Stimulated activated CD4-positive, alpha-beta T cell treated with anti-CD3 and anti-CD28 coated beads, TNF-alpha, amount 100 ng/mL, for 4 hours (primary cell): ENCODE data around the gene KIAA0513.

Source experiments
- DNase-seq, 3 experiments: peaks; one replicate each; pipeline ENCODE4 v3.0.0-alpha.2; 2020; ENCODE audit warnings: low read depth in 3 of 3

KIAA0513 gene

DNA sequence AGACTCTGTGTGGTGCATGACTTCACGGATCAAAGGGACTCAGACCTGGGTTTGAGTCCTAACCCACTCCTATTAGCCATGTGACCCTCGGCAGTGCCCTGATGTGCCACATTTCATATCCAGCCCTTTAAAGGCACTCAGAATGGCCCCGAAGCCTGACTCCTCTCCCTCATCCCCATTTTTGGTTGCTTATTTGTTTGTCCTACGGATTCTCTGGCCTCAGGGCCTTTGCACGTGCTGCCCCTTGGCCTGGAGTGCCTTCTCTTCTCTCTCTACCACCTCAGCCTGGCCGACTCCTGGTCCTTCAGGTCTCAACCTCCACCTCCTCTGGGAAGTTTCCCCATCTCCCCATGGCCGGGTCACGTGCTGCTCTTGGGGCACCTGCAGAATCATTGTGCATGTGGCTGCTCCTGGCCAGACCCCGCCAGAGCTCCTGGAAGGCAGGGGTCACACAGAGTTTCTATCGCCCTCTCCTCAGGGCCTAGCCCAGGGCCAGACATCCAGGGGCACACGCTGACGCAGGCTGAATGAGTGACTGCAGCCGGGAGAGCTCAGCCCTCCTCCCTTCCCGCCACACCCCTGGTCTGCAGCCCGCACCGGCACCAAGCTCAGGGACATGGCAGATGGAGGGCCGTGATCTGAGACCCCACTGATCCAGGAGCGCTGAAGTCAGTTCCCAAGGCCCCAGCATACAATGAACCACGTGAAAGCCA lies 106.6 kb downstream of the KIAA0513 start:
- DNase-seq: no peak

GRCh38 chr16:85134789-85135142 lies 107.2 kb downstream of the KIAA0513 start:
- no peak for DNase-seq

DNA sequence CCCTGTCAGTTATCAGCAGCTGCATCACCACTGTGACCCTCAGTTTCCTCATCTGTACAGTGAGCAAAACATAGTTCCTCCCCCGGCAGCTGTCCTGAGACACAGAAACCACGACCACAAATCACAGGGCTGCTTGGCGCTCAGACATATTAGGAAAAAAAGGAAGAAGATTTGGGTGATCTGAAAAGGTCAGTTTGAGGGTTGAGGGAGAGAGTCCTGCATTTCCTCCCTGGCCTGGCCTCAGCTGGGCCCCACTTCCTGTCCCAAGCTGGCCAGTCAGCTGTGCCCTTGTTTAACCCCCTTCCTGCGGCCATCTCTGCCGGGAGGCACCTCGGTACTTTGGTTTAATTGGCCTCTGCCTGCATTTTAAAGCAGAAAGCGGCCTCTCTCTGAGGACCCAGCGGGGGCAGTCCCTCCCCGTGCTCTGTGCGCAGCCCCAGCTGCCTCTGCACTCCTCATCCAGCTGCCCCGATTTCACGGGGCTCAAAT lies 108.7 kb downstream of the KIAA0513 start:
- DNase-seq: no peak

DNA sequence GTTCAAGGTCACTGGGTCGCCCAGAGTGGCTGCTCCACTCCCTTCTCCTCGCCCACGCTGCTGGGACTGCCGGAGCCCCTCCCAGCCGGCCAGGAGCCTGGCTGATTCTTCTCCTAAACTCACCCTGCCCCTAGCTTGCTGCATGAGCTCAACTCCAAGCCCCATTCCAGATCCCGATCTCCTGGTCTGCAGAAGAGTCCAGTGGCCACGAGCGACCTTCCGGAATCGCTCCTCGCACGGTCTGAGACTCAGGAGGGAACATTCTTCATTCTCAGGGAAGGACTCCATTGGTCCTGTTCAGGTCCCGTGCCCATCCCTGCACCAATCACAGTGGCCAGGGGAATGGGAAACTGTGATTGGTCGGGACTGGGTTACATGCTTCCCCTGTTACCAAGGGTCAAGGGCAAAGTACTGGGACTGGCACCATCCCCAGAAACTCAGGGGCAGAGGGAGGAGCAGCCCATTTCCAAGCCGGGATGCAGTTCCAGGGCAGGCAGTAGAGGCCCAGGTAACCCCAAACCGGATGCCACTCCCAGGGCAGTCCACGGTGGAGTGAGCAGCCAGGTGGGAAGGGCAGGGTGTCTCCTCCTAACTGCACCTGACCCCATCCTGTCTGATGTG lies 109.2 kb downstream of the KIAA0513 start:
- DNase-seq: no peak

- no peak for DNase-seq
Measured at GRCh38 chr16:85137323-85138072, 109.9 kb downstream of the KIAA0513 start.

GRCh38 chr16:85138073-85138824 lies 110.7 kb downstream of the KIAA0513 start:
- no peak for DNase-seq

- DNase-seq: no peak
Measured at GRCh38 chr16:85138825-85139627, 111.4 kb downstream of the KIAA0513 start.

GRCh38 chr16:85139881-85140339 lies 112.3 kb downstream of the KIAA0513 start:
- no peak for DNase-seq

- DNase-seq: no peak
Measured at GRCh38 chr16:85140455-85141012, 112.9 kb downstream of the KIAA0513 start.

DNA sequence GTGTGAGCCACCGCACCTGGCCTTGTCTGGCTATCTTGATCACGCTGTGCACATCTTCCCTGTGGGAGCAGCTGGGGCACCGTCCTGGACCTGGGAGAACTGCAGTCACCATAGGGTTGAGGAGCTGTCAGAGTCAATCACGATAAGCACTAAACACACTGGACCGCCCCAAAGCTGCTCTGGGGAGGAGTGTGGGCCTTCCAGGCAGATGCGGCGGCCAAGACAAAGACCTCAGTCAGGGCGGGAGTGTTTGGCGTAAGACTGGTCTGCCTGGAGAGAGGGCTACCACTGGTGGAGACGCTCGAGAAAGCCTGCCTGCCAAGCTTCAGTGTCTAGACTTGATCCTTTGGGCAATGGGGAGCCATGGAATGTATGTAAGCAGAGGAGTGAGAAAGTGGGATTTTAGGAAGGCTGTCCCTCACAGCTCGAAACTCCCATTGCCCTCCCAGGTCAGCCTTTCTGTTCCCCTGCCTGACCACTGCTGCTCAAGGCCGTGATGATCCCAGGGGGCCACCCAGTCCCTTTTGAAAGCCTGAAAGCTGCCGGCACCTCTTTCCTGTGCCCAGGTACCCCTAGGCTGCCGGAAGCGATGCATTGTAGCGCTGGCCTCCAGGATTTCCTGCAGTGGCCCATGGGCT lies 114.0 kb downstream of the KIAA0513 start:
- DNase-seq: no peak

DNA sequence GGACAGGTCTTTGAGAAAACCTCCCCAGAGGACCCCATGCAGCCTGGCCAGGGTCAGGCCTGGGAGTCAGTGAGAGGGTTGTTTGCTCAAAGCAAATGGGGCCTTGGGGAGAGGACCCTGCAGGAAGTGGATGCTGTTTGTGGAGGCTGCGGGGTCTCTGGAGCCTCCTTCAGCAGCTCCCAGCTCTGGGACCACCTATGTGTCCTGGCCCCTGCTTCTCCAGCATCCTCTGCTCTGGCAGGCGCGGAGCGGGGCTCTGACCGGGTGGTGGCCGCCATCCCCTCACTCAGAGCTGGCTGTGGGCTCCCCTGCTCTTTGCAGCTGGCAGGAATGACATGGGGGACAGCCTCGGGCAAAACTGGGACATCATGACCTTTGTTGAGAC lies 114.5 kb downstream of the KIAA0513 start:
- DNase-seq: no peak

DNA sequence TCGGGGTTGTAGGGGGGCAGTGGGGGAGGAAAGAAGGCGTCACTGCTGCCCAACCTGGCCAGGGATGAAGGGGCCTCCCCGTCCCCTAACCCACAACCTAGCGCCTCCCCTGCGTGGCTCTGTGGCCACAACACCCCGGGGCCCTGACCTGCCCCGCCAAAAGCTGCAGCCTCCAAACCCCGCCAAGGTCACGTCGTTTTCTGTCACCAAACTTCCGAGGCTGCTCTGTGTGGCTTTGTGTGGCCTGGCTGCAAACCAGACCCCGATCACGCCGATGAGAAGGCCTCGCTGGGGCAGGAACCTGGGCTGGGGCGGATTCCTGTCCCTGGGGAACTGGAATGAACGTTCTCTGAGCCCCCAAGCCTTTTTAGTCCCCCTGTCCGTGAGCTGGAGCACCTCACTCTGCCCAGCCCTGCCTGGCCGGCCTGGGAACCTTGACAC lies 115.2 kb downstream of the KIAA0513 start:
- no peak for DNase-seq
